ENCODE data around the gene SH3D21.
A peak's percentile ranks its signal among the peaks of the same experiment; 100 is the strongest.

SH3D21 gene

GRCh38 chr1:36339615-36340014 is 33.4 kb downstream of the SH3D21 start:
- Histone ChIP-seq H3K27ac (ENCODE audit: extremely low read depth, low read depth, low read length) (no peak overlapping the region), H3K4me3 (ENCODE audit: low read depth, low read length) (no peak overlapping the region), H3K36me3 (ENCODE audit: control insufficient read depth in 2 of 2, insufficient read depth in 1 of 2, low read length in 2 of 2) (peaks cover 0 to 38% of the 10 kb centered on the region in 2 experiments; a peak in 1 of 3 replicates), H3K4me1 (ENCODE audit: control insufficient read depth, insufficient read depth, low read length) (no peaks in the 10 kb centered on the region), H3K9me3 (ENCODE audit: control insufficient read depth, insufficient read depth, low read depth, low read length) (no peaks in the 10 kb centered on the region)
- TF ChIP-seq ZNF26 (tag by site-specific recombination; IDR thresholded peaks at IDR 0.05) (no peak), ZNF174 (tag by site-specific recombination; IDR thresholded peaks at IDR 0.05) (no peak), PBX3 (CRISPR knock-in tag; IDR thresholded peaks at IDR 0.05) (no peak), ZNF658 (tag by site-specific recombination; IDR thresholded peaks at IDR 0.05) (no peak), ZNF121 (tag by site-specific recombination; IDR thresholded peaks at IDR 0.05) (no peak), ZNF391 (tag by site-specific recombination; IDR thresholded peaks at IDR 0.05; ENCODE audit: borderline replicate concordance, low read depth) (no peak)
- ChIA-PET POLR2A (no interaction called here), CTCF (interaction anchor here (0.8 kb wide), 1 partner anchor 29 kb away, joined by 3 read pairs; no protein-coding TSS in a partner anchor)

- H3K4me3 ChIP-seq (ENCODE audit: low read depth, low read length), result no peak overlapping the region
- TF ChIP-seq GFI1B (tag by site-specific recombination; IDR thresholded peaks at IDR 0.05) (no peak), ZNF302 (tag by site-specific recombination; IDR thresholded peaks at IDR 0.05; ENCODE audit: low read depth) (no peak), ZNF18 (tag by site-specific recombination; IDR thresholded peaks at IDR 0.05) (no peak), ZNF600 (tag by site-specific recombination; IDR thresholded peaks at IDR 0.05) (peak; percentile 19; the same call in 1 of the 2 replicates), TRIM28 (IDR thresholded peaks at IDR 0.05; ENCODE audit: borderline replicate concordance, low read length) (no peak), ZNF514 (tag by site-specific recombination; IDR thresholded peaks at IDR 0.05) (no peak)
- no peaks in the 10 kb centered on the region for H3K9me3 ChIP-seq (ENCODE audit: control insufficient read depth, insufficient read depth, low read depth, low read length)
- H3K4me1 ChIP-seq (ENCODE audit: control insufficient read depth, insufficient read depth, low read length), result no peaks in the 10 kb centered on the region
- H3K36me3 ChIP-seq (ENCODE audit: control insufficient read depth in 2 of 2, insufficient read depth in 1 of 2, low read length in 2 of 2), result peaks cover 0 to 57% of the 10 kb centered on the region in 2 experiments; a peak in 1 of 3 replicates
- H3K27ac ChIP-seq (ENCODE audit: extremely low read depth, low read depth, low read length), result no peak overlapping the region
- POLR2A ChIA-PET, result interaction anchor here (0.6 kb wide), 1 partner anchor 1207 kb away, joined by 4 read pairs; no protein-coding TSS in a partner anchor
- CTCF ChIA-PET, result interaction anchor here (0.6 to 2.4 kb wide), 18 partner anchors 12 to 241 kb away, joined by 3 to 21 read pairs (median 5); partner anchors contain the start of gene TRAPPC3
These were observed 35.6 kb downstream of the SH3D21 start for GRCh38 chr1:36341626-36342320.

- ChIA-PET CTCF (interaction anchor here (0.6 to 2.4 kb wide), 19 partner anchors 9 to 242 kb away, joined by 3 to 21 read pairs (median 4); partner anchors contain the start of gene TRAPPC3), POLR2A (interaction anchor here (0.6 kb wide), 1 partner anchor 1207 kb away, joined by 4 read pairs; no protein-coding TSS in a partner anchor)
- Histone ChIP-seq H3K9me3 (ENCODE audit: control insufficient read depth, insufficient read depth, low read depth, low read length) (no peaks in the 10 kb centered on the region), H3K36me3 (ENCODE audit: control insufficient read depth in 2 of 2, insufficient read depth in 1 of 2, low read length in 2 of 2) (peaks cover 0 to 64% of the 10 kb centered on the region in 2 experiments; a peak in 2 of 3 replicates), H3K4me3 (ENCODE audit: low read depth, low read length) (no peak overlapping the region), H3K4me1 (ENCODE audit: control insufficient read depth, insufficient read depth, low read length) (no peaks in the 10 kb centered on the region), H3K27ac (ENCODE audit: extremely low read depth, low read depth, low read length) (no peak overlapping the region)
- TF ChIP-seq PBX3 (CRISPR knock-in tag; IDR thresholded peaks at IDR 0.05) (0 out of 2 replicates have a peak, but pooled peaks have one; percentile 46), PRDM1 (tag by site-specific recombination; IDR thresholded peaks at IDR 0.05) (peak; percentile 88), ZNF654 (tag by site-specific recombination; IDR thresholded peaks at IDR 0.05; ENCODE audit: low read depth) (peak; percentile 33), ZNF18 (tag by site-specific recombination; IDR thresholded peaks at IDR 0.05) (no peak), CTCF (tag by site-specific recombination; IDR thresholded peaks at IDR 0.05) (peak; percentile 69; the same call in 1 of the 2 replicates), ZNF23 (tag by site-specific recombination; IDR thresholded peaks at IDR 0.05; ENCODE audit: borderline replicate concordance) (no peak)
These were observed 36.4 kb downstream of the SH3D21 start for GRCh38 chr1:36342426-36343185.

Data from HEK293 (cell line).